Tibial nerve (tissue), 4 donors: ENCODE measurements around the gene STARD3.

Experiments used
- CTCF ChIP-seq, 5 experiments: fragments of 200-600 bp in 3 of 5; fragments of 450-650 bp in 2 of 5; sonication (generic) in 3 of 5; IDR thresholded peaks; one replicate each; pipeline ENCODE4 v1.5.1; 2016 to 2019; ENCODE audit warnings: antibody characterized with exemption in 5 of 5, mild to moderate bottlenecking in 3 of 5, moderate library complexity in 2 of 5
- EP300 ChIP-seq, 2 donors: sonication (generic); formaldehyde crosslinking; IDR thresholded peaks; one replicate each; pipeline ENCODE4 v1.6.1; 2017; ENCODE audit warnings: antibody characterized with exemption in 2 of 2, mild to moderate bottlenecking in 1 of 2
- POLR2A ChIP-seq, 2 donors: fragments of 450-650 bp; IDR thresholded peaks; one replicate each; pipeline ENCODE4 v1.6.1; 2017; ENCODE audit warnings: antibody characterized with exemption in 2 of 2, mild to moderate bottlenecking in 2 of 2, moderate library complexity in 2 of 2

DNA sequence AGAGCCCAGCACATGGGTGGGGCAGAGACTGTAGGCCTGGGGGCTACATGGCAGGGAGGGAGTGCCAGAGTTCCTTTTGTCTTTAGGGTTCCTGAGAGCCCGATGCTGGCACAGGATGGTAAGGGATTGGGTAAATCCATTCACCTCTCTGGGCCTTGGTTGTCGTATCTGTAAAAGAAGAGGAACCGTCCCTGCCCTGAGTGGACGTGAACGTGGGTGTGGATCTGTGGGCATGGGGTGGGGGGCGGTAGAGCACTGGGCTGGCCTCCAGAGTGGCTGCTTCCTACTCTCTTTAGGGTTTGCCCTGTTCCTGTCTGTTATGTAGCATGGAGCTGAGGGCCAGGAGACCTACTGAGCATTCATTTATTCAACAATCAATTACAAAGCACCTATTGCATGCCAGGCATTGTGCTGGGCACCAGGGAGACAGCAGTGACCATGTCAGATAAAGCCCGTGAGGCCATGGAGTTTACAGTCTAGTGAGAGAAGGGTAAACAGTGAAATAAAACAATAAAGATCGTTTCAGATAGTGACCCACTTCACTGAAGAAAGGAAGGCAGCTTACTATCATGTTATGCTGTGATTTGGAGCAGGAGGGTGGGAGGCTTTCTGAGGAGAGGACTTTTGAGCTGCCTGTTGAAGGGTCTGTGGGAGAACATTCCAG is 15.1 kb downstream of the STARD3 start:
- TF ChIP-seq POLR2A (IDR thresholded peaks at IDR 0.05) (no peak), CTCF (IDR thresholded peaks at IDR 0.05) (no peak), EP300 (IDR thresholded peaks at IDR 0.05) (no peak)
